Measurements from ENCODE around the gene MSL1. TPM values are rescaled to one million over a fixed set of nuclear protein-coding genes. Genes with fewer than 3 reads are reported as not detected.

The MSL1 gene
- total and polyA plus RNA-seq, 2 of the 13 experiments (the other 11 are each of a cell fraction or from before 2014, with no cell fraction given) = 63.8 to 88.5 TPM

GRCh38 chr17:40095944-40096791 lies 25.6 kb upstream of the MSL1 start:
- Histone ChIP-seq H3K4me3 (replicated peaks in 1 of 3; ENCODE audit: insufficient read depth in 1 of 3, low read depth in 2 of 3, low read length in 3 of 3) (no peak overlapping the region), H4K20me1 (ENCODE audit: insufficient read depth, low read length) (no peaks in the 10 kb centered on the region), H3K79me2 (ENCODE audit: insufficient read depth, low read length) (peaks cover 18% of the 10 kb centered on the region), H3K27ac (ENCODE audit: extremely low read length, insufficient read depth, low read length) (no peak overlapping the region), H3K27me3 (ENCODE audit: control insufficient read depth in 1 of 2, insufficient read depth in 2 of 2, low read length in 2 of 2) (no peaks in the 10 kb centered on the region; a peak in 1 of 5 replicates), H3K36me3 (replicated peaks in 1 of 2; ENCODE audit: control insufficient read depth in 1 of 2, insufficient read depth in 2 of 2, low read length in 2 of 2) (peaks cover 25 to 49% of the 10 kb centered on the region in 2 experiments), H3K9me3 (ENCODE audit: low read length) (no peaks in the 10 kb centered on the region), H3K4me1 (ENCODE audit: insufficient read depth, low read length) (peaks cover 38% of the 10 kb centered on the region), H2AFZ (ENCODE audit: low read length) (no peak overlapping the region), H3K9ac (ENCODE audit: insufficient read depth, low read depth, low read length) (no peak overlapping the region), H3K4me2 (ENCODE audit: low read depth, low read length) (no peak overlapping the region)
- FAIRE-seq (no peak), DNase-seq (ENCODE audit: low spot score) (no peak), ATAC-seq (no peak)
- intact Hi-C loops (cut with micrococcal nuclease; ENCODE audit: unreplicated experiment) = no loop called here
- no TSS peak for BruUV-seq (replicated peaks)
- POLR2A ChIA-PET = interaction anchor here (1.0 to 8.1 kb wide), 2 partner anchors 11 to 16 kb away, joined by 3 to 568 read pairs; no protein-coding TSS in a partner anchor
- in situ Hi-C loops (cut with HindIII; ENCODE audit: extremely low pct_ligation_motif_present, low pct_unique_long_range_greater_than_20kb) = no loop called here
- CTCF ChIA-PET (ENCODE audit: low intra/inter-chr PET ratio, low total read pairs) = interaction anchor here (1.4 kb wide), 1 partner anchor 10 kb away, joined by 4 read pairs; no protein-coding TSS in a partner anchor
- 97% methylated on average over 23 of the region's 23 CpGs for WGBS (ENCODE audit: low lambda C conversion rate)
- TF ChIP-seq TSC22D2 (CRISPR knock-in tag; IDR thresholded peaks at IDR 0.05; ENCODE audit: borderline replicate concordance) (no peak), SMC3 (IDR thresholded peaks at IDR 0.05; ENCODE audit: low read length) (no peak), ATRX (CRISPR knock-in tag; IDR thresholded peaks at IDR 0.05; ENCODE audit: borderline replicate concordance) (no peak), TAF1 (CRISPR knock-in tag; IDR thresholded peaks at IDR 0.05) (no peak), ZNF580 (CRISPR knock-in tag; IDR thresholded peaks at IDR 0.05; ENCODE audit: borderline replicate concordance, low read depth) (no peak), ATF3 (CRISPR knock-in tag; IDR thresholded peaks at IDR 0.05) (no peak), RFX5 (IDR thresholded peaks at IDR 0.05; ENCODE audit: low read depth, low read length) (no peak), ZNF782 (CRISPR knock-in tag; IDR thresholded peaks at IDR 0.05; ENCODE audit: borderline replicate concordance) (no peak), MXI1 (IDR thresholded peaks at IDR 0.05; ENCODE audit: borderline replicate concordance, low read depth, low read length) (no peak), SP1 (IDR thresholded peaks at IDR 0.05) (no peak), SP1 (CRISPR knock-in tag; IDR thresholded peaks at IDR 0.05) (no peak), SNAI1 (CRISPR knock-in tag; IDR thresholded peaks at IDR 0.05; ENCODE audit: borderline replicate concordance) (no peak), TFAP4 (IDR thresholded peaks at IDR 0.05; ENCODE audit: borderline replicate concordance, low read depth) (no peak)
- TF ChIP-seq, protein P1, sequence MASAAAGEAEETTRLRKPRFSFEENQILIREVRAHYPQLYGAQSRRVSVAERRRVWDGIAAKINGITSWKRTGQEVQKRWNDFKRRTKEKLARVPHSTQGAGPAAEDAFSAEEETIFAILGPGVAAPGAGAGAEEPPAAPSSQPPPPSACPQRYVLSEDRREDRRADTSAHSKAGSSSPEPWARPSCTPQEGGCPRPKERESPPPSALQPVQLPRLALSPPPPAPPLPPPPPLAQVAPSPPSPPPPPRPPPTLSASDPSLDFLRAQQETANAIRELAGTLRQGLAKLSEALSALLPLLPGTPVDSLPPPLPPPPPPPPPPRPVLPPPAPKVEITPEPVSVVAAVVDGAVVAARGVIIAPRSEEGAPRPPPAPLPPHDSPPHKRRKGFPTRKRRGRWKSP (CRISPR knock-in tag; IDR thresholded peaks at IDR 0.05) = no peak
